Activated naive CD8-positive, alpha-beta T cell treated with anti-CD3 and anti-CD28 coated beads, Interleukin-2, amount 10 ng/mL, durations not matched to agents 7 days and 5 days (primary cell): ENCODE results near the gene MINDY2. TPM values are rescaled to one million over a fixed set of nuclear protein-coding genes. Genes with fewer than 3 reads are reported as not detected.
"Not testable (repeated sequence)": the region's sequence is repeated elsewhere in the genome, so short reads cannot be mapped to it uniquely, and the experiment has no call there.

Source experiments
- ATAC-seq: fragments of 150-1000 bp; cut with Tn5 transposase; one replicate; pipeline ENCODE4 v1.10.0; 2021; ENCODE audit warnings: low read depth, moderate library complexity
- POLR2A ChIA-PET: fragments of 350-600 bp; sonication (Branson Sonifier 250); formaldehyde crosslinking; loops from one replicate; lab custom pipeline; 2021; ENCODE audit warnings: antibody characterized with exemption; lab: Charles Lee
- DNase-seq: peaks from one replicate; pipeline ENCODE4 v3.0.0; 2021
- H3K27ac Mint-ChIP-seq: one replicate; pipeline ENCODE4 v1.8.0; 2022; ENCODE audit warnings: mild to moderate bottlenecking, mixed read lengths
- H3K27me3 Mint-ChIP-seq: one replicate; pipeline ENCODE4 v1.8.0; 2022; ENCODE audit warnings: mild to moderate bottlenecking, moderate library complexity, mixed read lengths
- H3K36me3 Mint-ChIP-seq: one replicate; pipeline ENCODE4 v1.8.0; 2021; ENCODE audit warnings: mild to moderate bottlenecking, mixed read lengths
- H3K4me1 Mint-ChIP-seq: one replicate; pipeline ENCODE4 v1.8.0; 2021; ENCODE audit warnings: mixed read lengths
- H3K4me3 Mint-ChIP-seq: one replicate; pipeline ENCODE4 v1.8.0; 2022; ENCODE audit warnings: mild to moderate bottlenecking, moderate library complexity, mixed read lengths
- H3K9me3 Mint-ChIP-seq: one replicate; pipeline ENCODE4 v1.8.0; 2021; ENCODE audit warnings: mixed read lengths
- total RNA-seq, 2 experiments: library from RNA; stranded (reverse); gene quantifications; one replicate each; pipeline ENCODE4 v1.2.3, GENCODE V29; 2021

MINDY2 gene
- total RNA-seq, 2 experiments from 2014 or later = 19.0 to 20.2 TPM

DNA sequence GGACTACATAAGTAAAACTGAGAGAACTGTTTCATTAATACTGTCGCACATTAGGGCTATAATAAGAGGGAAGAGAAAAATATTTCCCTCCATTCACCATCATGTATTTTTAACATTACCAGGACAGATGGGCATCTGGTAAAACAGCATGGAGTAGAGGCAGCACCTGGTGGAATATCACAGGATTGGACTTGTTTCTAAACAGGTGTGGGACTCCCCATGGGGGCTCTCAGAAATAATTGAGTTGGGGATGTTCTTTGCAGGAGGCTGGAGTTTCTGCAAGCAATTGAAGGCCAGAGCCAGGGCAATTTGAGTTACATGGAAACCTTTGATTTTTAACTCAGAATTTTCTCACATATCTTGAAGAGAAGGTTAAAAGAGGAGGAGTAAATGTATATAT lies 8.4 kb upstream of the MINDY2 start:
- peaks cover 4% of the 10 kb centered on the region for H3K4me1 Mint-ChIP-seq
- peaks cover 4% of the 10 kb centered on the region for H3K36me3 Mint-ChIP-seq
- no peak for DNase-seq
- H3K4me3 Mint-ChIP-seq = no peak overlapping the region
- ATAC-seq = no peak
- H3K9me3 Mint-ChIP-seq = peaks cover 5% of the 10 kb centered on the region
- POLR2A ChIA-PET = no interaction called here
- no peaks in the 10 kb centered on the region for H3K27me3 Mint-ChIP-seq
- H3K27ac Mint-ChIP-seq = no peak overlapping the region

DNA sequence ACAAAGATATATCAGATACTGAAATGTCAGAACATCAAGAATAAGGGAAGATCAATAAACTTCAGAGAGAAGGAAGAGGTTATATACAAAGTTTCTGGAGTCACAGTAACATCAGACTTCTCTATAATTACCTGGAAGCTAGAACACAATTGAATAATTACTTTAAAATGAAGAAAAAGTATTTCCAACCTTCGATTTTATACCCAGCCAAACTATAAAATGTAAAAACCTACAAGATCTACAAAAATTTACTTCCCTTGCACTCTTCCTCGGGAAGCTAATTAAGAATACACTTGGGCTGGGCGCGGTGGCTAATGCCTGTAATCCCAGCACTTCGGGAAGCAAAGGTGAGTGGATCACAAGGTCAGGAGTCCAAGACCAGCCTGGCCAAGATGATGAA lies 6.6 kb upstream of the MINDY2 start:
- peaks cover 5% of the 10 kb centered on the region for H3K9me3 Mint-ChIP-seq
- H3K36me3 Mint-ChIP-seq = peaks cover 4% of the 10 kb centered on the region
- H3K4me3 Mint-ChIP-seq = no peak overlapping the region
- POLR2A ChIA-PET = no interaction called here
- no peak overlapping the region for H3K27ac Mint-ChIP-seq
- ATAC-seq (no peak), DNase-seq (no peak)
- no peaks in the 10 kb centered on the region for H3K27me3 Mint-ChIP-seq
- peaks cover 3% of the 10 kb centered on the region for H3K4me1 Mint-ChIP-seq

DNA sequence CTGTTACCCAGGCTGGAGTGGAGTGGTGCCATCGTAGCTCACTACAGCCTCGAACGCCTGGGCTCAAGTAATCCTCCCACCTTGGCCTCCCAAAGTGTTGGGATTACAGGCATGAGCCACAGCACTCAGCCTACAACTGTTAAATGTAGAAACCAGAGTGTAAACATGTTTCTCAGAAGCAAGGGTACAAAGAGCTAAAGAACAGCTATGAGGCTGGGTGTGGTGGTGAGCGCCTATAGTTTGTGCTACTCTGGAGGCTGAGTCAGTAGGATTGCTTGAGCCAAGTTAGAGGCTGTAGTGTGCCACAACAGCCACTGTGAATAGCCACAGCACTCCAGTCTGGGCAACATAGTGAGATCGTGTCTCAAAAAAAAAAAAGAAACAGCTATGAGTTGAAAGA lies 4.8 kb upstream of the MINDY2 start:
- no peak for ATAC-seq
- Mint-ChIP-seq H3K27ac (no peak overlapping the region), H3K9me3 (peaks cover 5% of the 10 kb centered on the region), H3K4me1 (peaks cover 10% of the 10 kb centered on the region), H3K4me3 (no peak overlapping the region), H3K27me3 (no peaks in the 10 kb centered on the region), H3K36me3 (peaks cover 4% of the 10 kb centered on the region)
- POLR2A ChIA-PET = no interaction called here
- no peak for DNase-seq

DNA sequence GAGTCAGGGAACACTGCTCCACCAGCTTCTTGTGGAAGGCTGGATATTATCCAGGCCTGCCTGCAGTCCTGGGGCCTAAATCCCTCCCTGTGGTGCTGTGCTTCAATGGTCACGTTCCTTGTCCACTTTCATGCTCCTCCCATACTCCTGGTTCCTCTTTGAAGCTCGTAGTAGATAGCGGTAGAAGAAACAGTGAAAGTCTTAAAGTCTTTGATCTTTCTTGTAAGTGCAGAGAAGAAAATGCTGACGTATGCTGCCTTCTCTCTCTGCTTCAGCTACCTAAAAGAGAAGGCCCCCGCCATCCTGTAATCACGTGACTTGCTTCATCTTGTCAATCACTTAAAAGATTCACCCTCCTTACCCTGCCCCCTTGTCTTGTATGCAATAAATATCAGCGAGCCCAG lies 2.5 kb upstream of the MINDY2 start:
- DNase-seq, H3K27me3 Mint-ChIP-seq, ATAC-seq, H3K9me3 Mint-ChIP-seq, H3K4me3 Mint-ChIP-seq, H3K27ac Mint-ChIP-seq, H3K36me3 Mint-ChIP-seq: not testable (repeated sequence)
- POLR2A ChIA-PET = interaction anchor here (0.7 kb wide), 1 partner anchor 886 kb away, joined by 5 read pairs; no protein-coding TSS in a partner anchor
- H3K4me1 Mint-ChIP-seq = peaks cover 13% of the 10 kb centered on the region

DNA sequence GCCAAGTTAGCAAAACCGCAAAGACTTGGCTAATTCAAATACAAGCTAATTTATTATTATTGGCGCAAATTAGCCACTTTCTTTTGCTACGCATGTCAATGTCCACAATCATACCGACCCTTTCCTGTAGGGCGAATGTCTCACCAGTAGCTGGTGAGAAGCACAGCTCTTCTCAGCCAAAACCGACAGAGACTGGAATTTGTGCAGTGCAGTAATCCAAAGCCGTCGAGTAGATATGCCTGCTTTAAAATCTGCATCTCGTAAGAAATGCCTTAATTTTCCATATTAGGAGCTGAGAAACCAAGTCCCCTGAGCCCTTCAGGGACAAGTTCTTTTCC lies 614 bp upstream of the MINDY2 start:
- Mint-ChIP-seq H3K4me3 (no peak overlapping the region), H3K27ac (peak overlapping the region; percentile 85), H3K36me3 (no peaks in the 10 kb centered on the region), H3K9me3 (no peaks in the 10 kb centered on the region), H3K4me1 (peaks cover 13% of the 10 kb centered on the region), H3K27me3 (no peaks in the 10 kb centered on the region)
- DNase-seq = no peak
- POLR2A ChIA-PET = interaction anchor here (0.5 to 2.8 kb wide), 21 partner anchors 10 to 887 kb away, joined by 3 to 47 read pairs (median 4); partner anchors contain the start of genes ADAM10 and GTF2A2
- peak; percentile 18 for ATAC-seq

DNA sequence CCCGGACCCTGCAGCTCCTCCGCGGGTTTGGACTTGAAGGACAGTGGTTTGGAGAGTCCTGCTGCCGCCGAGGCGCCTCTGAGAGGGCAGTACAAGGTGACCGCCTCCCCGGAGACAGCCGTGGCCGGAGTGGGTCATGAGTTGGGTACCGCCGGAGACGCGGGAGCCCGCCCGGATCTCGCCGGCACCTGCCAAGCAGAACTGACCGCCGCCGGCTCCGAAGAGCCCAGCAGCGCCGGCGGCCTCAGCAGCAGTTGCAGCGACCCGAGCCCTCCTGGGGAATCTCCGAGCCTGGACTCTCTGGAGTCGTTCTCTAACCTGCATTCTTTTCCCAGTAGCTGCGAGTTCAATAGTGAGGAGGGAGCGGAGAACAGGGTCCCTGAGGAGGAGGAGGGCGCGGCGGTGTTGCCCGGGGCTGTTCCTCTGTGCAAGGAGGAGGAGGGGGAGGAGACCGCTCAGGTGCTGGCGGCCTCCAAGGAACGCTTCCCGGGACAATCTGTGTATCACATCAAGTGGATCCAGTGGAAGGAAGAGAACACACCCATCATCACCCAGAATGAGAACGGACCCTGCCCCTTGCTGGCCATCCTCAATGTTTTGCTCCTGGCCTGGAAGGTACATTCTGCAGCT lies 634 bp downstream of the MINDY2 start:
- POLR2A ChIA-PET = interaction anchor here (0.6 to 2.8 kb wide), 7 partner anchors 13 to 294 kb away, joined by 3 to 47 read pairs (median 6); partner anchors contain the start of gene ADAM10
- Mint-ChIP-seq H3K9me3 (no peaks in the 10 kb centered on the region), H3K27ac (peak overlapping the region; percentile 83), H3K36me3 (no peaks in the 10 kb centered on the region), H3K27me3 (no peaks in the 10 kb centered on the region), H3K4me1 (peaks cover 13% of the 10 kb centered on the region), H3K4me3 (no peak overlapping the region)
- peak; percentile 60 for DNase-seq
- no peak for ATAC-seq

DNA sequence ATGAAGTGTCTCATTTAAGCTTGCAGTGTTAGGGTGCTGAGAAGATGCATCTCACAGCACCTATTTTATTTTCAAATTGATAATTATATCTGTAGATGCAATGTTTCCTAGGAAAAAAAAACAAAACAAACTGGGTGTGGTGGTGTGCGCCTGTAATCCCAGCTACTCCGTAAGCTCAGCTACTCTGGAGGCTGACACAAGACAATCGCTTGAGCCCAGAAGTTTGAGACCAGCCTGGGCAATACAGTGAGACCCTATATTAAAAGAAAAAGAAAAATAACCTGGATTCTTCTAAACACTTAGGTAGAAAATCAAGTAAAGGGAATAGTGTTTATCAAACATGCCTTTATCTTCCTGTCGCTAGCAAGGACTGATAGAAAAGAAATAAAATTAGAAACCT lies 1.9 kb downstream of the MINDY2 start:
- peaks cover 19% of the 10 kb centered on the region for H3K4me1 Mint-ChIP-seq
- no peaks in the 10 kb centered on the region for H3K9me3 Mint-ChIP-seq
- no peak for ATAC-seq
- POLR2A ChIA-PET = no interaction called here
- no peak for DNase-seq
- H3K36me3 Mint-ChIP-seq = peaks cover 5% of the 10 kb centered on the region
- no peak overlapping the region for H3K4me3 Mint-ChIP-seq
- no peaks in the 10 kb centered on the region for H3K27me3 Mint-ChIP-seq
- H3K27ac Mint-ChIP-seq = no peak overlapping the region

DNA sequence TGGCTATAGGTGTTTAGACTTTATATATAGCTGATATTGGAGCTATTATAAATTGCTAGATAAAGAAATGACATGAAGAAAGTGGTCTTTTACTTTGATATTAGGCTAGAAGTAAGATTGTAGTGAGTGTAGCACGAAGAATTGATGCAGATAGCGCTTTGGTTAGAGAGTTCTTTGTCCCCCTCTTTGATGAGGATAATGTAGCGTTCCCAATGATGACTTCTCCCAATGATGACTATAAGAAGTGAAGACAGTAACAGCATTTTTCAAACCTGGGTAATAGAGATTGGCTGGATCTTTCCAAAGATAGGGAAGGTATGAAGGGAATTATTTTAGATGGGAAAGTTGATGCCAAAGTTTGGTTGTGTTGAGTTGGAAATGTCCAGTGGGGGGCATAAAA lies 4.3 kb downstream of the MINDY2 start:
- no peak for DNase-seq
- Mint-ChIP-seq H3K4me3 (no peak overlapping the region), H3K36me3 (peaks cover 12% of the 10 kb centered on the region), H3K9me3 (no peaks in the 10 kb centered on the region), H3K27me3 (no peaks in the 10 kb centered on the region), H3K4me1 (peaks cover 14% of the 10 kb centered on the region), H3K27ac (no peak overlapping the region)
- no peak for ATAC-seq
- POLR2A ChIA-PET = no interaction called here

DNA sequence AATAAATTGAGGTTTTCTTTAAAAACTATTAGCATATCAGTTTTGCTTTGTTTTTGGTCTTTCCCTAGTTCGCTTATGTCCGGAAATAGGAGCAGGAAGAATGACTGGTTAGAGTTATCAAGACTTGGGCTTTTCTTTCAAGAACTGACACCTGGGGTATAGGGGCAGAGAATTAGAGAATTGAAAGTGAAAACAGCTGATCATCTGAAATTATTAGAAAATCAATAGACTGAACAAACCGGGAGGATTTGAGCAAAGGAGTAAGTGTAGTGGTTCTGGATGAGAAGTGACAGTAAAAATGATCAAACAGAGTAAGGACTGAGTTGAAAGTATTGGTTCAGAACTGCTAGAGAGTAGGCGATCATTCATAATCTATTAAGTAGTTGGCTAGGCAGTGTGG lies 6.0 kb downstream of the MINDY2 start:
- DNase-seq (no peak), ATAC-seq (no peak)
- H3K36me3 Mint-ChIP-seq = peaks cover 16% of the 10 kb centered on the region
- no peaks in the 10 kb centered on the region for H3K27me3 Mint-ChIP-seq
- no peak overlapping the region for H3K27ac Mint-ChIP-seq
- POLR2A ChIA-PET = no interaction called here
- H3K9me3 Mint-ChIP-seq = no peaks in the 10 kb centered on the region
- H3K4me1 Mint-ChIP-seq = peaks cover 12% of the 10 kb centered on the region
- no peak overlapping the region for H3K4me3 Mint-ChIP-seq

DNA sequence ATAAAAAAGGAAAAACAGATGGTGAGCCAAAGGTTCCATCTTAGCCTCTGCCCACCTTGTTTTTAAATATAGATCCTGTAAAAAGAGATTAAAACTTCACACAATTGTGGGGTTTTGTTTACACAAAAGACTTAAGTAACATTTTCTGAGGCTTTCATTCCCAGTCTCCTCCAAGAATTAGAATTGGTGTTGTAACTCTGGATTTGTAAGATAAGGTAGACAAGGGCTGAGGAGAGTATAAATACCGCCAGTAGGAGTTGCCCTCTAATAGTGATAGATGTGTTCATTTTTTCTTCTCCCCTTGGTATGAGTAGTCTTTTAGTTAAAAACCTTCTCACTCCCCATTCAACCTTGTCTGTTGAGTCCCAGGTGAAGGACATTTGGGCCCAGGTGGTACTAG lies 8.5 kb downstream of the MINDY2 start:
- H3K36me3 Mint-ChIP-seq = peaks cover 22% of the 10 kb centered on the region
- no peak for ATAC-seq
- DNase-seq = no peak
- no peaks in the 10 kb centered on the region for H3K9me3 Mint-ChIP-seq
- H3K27me3 Mint-ChIP-seq = no peaks in the 10 kb centered on the region
- POLR2A ChIA-PET = interaction anchor here (0.7 kb wide), 1 partner anchor 157 kb away, joined by 3 read pairs; no protein-coding TSS in a partner anchor
- H3K4me3 Mint-ChIP-seq = no peak overlapping the region
- H3K4me1 Mint-ChIP-seq = peaks cover 8% of the 10 kb centered on the region
- no peak overlapping the region for H3K27ac Mint-ChIP-seq

DNA sequence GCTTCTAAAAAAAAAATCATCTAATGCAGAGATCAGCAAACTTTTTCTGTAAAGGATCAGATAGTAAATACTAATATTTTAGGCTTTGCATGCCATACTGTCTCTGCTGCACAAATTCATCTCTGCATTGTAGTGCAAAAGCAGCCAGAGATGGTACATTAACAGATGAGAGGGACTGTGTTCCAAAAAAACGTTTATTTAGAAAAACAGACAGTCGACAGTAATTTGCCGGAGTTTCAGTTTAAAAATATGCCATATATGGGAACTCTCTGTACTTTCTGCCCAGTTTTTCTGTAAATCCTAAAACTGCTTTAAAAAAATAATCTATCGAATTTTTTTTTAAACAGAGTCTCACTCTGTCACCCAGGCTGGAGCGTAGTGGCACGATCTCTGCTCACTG lies 14.3 kb downstream of the MINDY2 start:
- Mint-ChIP-seq H3K4me3 (no peak overlapping the region), H3K9me3 (no peaks in the 10 kb centered on the region), H3K27me3 (no peaks in the 10 kb centered on the region), H3K27ac (no peak overlapping the region), H3K4me1 (no peaks in the 10 kb centered on the region), H3K36me3 (peaks cover 17% of the 10 kb centered on the region)
- DNase-seq (no peak), ATAC-seq (no peak)
- POLR2A ChIA-PET = interaction anchor here (0.6 kb wide), 1 partner anchor 40 kb away, joined by 3 read pairs; no protein-coding TSS in a partner anchor

DNA sequence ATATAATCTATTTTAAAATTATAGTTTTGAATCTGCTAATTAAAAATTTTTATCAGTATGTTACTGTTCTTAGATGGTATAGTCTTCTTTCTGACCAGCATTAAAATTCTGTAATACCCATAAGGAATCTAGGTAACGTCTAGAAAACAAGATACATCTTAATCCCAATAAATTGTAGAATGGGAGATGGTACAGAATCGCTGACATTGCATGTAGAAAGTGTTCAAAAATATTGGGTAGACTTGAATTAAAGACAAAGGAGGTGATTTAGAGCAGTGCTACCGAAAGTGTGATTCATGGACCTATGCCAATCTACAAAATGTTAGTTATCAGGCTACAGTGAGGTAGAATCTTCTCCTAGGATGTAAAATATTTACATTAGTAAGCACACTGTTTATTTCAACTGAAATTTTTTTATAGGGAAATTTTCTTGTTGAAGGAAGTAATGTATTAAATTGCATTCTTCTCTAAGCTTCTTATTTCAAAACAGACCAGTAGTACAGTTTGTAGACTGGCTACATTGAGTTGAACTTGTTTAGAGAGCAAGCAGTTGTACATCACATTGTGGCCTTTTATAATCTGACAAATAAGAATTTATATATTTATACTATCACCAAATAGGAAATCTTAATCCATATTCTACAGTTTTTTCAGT lies 17.1 kb downstream of the MINDY2 start:
- no peaks in the 10 kb centered on the region for H3K9me3 Mint-ChIP-seq
- H3K4me3 Mint-ChIP-seq = no peak overlapping the region
- DNase-seq = no peak
- ATAC-seq = no peak
- no peaks in the 10 kb centered on the region for H3K27me3 Mint-ChIP-seq
- H3K27ac Mint-ChIP-seq = no peak overlapping the region
- POLR2A ChIA-PET = no interaction called here
- peaks cover 4% of the 10 kb centered on the region for H3K4me1 Mint-ChIP-seq
- H3K36me3 Mint-ChIP-seq = peaks cover 36% of the 10 kb centered on the region

DNA sequence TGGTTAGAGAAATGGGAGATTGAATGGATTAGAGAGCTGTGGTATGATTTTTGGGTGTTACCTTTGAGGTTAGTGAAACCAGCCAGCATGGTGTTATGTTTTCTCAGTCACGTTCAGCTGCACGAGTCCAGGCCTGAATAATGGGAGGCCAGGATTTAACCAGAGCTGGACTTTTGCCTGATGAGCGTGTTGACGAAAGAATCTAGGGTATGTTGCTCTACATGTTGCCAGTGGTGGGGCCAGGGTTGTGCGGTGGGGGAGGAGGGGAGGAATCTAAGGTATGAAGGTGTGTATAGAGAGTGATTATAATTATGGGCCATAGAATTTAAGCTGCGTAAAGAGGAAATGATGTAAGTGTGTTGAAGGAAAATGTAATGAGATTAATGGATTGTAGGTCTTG lies 22.8 kb downstream of the MINDY2 start:
- peaks cover 35% of the 10 kb centered on the region for H3K36me3 Mint-ChIP-seq
- no peak overlapping the region for H3K4me3 Mint-ChIP-seq
- H3K9me3 Mint-ChIP-seq = no peaks in the 10 kb centered on the region
- DNase-seq = no peak
- H3K27me3 Mint-ChIP-seq = no peaks in the 10 kb centered on the region
- peaks cover 18% of the 10 kb centered on the region for H3K4me1 Mint-ChIP-seq
- POLR2A ChIA-PET = interaction anchor here (0.7 kb wide), 1 partner anchor 533 kb away, joined by 5 read pairs; no protein-coding TSS in a partner anchor
- no peak for ATAC-seq
- no peak overlapping the region for H3K27ac Mint-ChIP-seq

DNA sequence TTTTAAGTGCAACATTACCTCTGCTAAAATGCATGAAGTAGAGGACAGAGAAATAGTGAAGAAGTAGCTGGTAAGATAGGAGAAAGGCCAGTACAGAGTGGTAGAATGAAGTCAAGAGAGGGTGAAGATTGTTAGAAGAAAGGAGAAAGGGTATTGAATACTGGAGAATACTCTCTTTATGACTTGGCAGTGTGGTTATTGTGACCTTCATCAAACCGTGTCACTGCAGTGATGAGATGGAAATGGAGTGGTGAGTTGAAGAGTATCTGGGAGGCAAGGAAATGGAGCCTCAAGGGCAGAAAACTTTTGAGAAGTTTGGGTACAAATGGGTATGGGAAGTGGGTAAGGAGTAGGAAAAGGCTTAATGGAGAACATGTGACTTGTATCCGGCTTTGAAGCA lies 24.7 kb downstream of the MINDY2 start:
- no peak for DNase-seq
- Mint-ChIP-seq H3K27me3 (no peaks in the 10 kb centered on the region), H3K4me1 (peaks cover 25% of the 10 kb centered on the region), H3K36me3 (peaks cover 30% of the 10 kb centered on the region), H3K9me3 (no peaks in the 10 kb centered on the region), H3K27ac (no peak overlapping the region), H3K4me3 (no peak overlapping the region)
- ATAC-seq = peak; percentile 39
- POLR2A ChIA-PET = no interaction called here
